NCI-H345 treated with DMSO at 0.1 percent for 48 hours (cell line): ENCODE measurements around the gene ZDHHC22.

Experiments
- DNase-seq: peaks from one replicate; lab custom pipeline; 2025; ENCODE audit not compliant: unreplicated experiment; lab: John Stamatoyannopoulos, UW

The ZDHHC22 gene

DNA sequence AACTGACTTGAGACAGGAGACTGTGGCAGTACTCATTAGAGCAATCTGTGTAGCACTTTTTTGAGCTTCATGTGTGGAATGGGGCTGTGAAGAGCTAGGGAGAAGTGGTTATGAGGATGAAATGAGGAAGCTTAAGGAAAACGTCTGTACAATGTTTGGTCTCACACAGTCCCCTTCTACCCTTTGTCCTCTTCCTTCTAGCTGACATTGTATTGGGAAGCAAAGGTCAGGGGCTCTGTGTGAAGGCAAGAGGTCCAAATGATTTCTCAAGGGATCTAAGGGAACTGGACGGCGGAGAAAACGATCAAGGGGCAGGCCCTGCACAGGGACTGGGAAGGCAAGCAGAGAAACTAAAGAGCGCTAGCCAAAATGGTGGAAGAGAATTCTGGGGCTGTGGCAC lies 56.6 kb downstream of the ZDHHC22 start:
- no peak for DNase-seq

DNA sequence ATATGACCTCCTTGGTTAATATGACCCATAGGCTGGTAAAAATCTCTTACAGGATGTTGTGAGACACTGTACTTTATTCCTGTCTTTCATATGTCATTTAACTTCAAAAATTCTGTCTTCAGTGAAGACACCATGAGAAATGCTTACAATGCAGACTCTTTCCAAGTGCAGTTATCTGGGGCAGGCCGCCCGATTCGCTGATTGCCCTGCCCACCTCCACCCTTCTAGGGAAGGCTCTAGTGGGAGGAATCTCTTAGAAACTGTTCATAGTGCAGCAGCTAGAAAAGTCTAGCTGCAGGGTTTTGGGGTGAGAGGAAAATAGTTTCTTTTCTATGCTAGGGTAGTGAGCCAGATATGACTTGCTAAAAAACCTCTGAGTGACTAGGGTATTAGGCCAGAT lies 58.5 kb downstream of the ZDHHC22 start:
- DNase-seq: no peak

DNA sequence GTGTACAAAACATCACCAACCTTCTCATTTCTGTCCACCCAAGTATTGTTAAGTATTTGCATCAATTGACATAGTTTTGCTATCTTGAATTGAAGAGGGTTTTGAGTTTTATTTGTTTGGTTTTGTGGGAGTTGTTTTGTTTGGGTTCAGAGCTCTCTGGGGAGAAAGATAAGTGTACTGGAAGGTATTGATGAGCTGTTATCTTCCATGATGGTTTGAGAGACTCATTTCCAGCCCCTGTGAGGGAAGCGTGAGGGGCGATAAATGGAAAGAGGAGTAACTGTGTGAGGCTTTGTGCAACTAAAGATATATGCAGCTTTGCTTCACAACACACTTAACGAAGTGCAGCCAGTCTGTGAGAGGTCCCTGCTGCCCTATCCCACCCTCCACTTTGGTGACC lies 59.2 kb downstream of the ZDHHC22 start:
- no peak for DNase-seq
